ENCODE data around the gene EREG.

Gene EREG

DNA sequence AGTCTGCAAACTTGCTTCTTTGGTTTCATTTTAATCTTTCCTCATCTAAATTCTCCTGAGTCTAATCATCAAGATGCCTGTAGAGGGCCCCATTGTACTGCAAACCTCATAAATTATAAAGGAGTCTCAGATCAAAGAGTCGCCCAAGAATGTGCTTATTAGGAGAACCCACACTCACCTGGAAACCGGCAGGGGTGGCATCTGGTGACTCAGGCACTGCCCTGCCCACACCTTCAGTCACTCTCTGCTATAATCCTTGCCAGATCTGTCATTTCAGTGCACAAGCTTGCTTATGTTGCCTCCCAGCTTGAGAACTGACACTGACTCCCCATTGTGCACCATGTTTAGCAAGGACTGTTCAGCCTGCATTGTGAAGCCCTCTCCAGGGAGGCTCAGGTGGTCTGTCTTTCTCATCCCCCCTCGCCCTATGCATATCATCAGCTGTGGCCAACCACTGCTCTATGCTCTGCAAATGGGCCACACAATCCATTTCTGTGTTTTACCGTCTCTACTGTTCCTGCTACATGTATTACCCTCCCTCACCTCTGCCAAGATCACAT is 44.3 kb upstream of the EREG start:
- H3K4me3 ChIP-seq (ENCODE audit: low read depth, low read length) = no peak overlapping the region
- TF ChIP-seq, protein P1, sequence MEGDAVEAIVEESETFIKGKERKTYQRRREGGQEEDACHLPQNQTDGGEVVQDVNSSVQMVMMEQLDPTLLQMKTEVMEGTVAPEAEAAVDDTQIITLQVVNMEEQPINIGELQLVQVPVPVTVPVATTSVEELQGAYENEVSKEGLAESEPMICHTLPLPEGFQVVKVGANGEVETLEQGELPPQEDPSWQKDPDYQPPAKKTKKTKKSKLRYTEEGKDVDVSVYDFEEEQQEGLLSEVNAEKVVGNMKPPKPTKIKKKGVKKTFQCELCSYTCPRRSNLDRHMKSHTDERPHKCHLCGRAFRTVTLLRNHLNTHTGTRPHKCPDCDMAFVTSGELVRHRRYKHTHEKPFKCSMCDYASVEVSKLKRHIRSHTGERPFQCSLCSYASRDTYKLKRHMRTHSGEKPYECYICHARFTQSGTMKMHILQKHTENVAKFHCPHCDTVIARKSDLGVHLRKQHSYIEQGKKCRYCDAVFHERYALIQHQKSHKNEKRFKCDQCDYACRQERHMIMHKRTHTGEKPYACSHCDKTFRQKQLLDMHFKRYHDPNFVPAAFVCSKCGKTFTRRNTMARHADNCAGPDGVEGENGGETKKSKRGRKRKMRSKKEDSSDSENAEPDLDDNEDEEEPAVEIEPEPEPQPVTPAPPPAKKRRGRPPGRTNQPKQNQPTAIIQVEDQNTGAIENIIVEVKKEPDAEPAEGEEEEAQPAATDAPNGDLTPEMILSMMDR (IDR thresholded peaks at IDR 0.05; ENCODE audit: low read depth, low read length, missing control alignments) = peak; percentile 50
- DNase-seq (ENCODE audit: low read depth) = peak; percentile 15

DNA sequence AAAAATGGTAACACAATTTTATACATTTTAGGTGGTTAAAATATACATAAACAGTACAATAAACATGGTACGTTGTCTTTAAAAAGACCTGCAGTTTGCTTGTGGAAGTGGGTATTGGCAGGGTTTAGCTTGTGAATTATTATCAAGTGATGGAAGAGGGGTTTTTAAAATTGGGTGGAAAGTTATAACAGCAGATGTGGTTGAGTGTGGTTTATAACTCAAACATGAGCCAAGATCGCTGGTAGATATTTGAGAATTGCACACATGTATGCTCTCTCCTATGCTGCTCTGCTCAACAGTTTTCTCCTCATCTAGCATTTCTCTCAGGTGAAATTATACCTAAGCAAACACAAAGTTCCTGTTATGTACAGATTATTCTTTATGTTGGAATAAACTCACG is 42.6 kb upstream of the EREG start:
- DNase-seq (ENCODE audit: low read depth) = no peak
- TF ChIP-seq, protein P1 (IDR thresholded peaks at IDR 0.05; ENCODE audit: low read depth, low read length, missing control alignments) = no peak
- H3K4me3 ChIP-seq (ENCODE audit: low read depth, low read length) = no peak overlapping the region

DNA sequence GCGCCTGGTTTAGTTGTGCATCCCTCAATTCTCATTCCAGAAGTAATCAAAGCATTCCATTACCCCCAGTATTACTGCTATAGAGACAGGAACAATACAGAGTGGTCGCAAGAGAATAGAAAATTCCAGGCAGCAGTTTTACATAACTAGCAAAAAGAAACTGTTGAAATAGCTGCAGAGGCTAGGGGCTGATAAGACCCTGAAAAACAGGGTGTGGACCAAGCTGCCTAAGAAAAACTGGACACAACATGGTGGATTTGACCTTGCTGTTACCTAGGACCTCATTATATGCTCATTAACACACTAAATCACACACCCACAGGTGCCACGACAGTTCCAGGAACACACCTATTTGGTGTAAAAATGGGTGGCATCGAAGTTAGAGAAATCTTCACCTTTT is 41.3 kb upstream of the EREG start:
- TF ChIP-seq, protein P1 (IDR thresholded peaks at IDR 0.05; ENCODE audit: low read depth, low read length, missing control alignments) = no peak
- H3K4me3 ChIP-seq (ENCODE audit: low read depth, low read length) = no peak overlapping the region
- DNase-seq (ENCODE audit: low read depth) = no peak

- no peak overlapping the region for H3K4me3 ChIP-seq (ENCODE audit: low read depth, low read length)
- DNase-seq (ENCODE audit: low read depth) = no peak
- TF ChIP-seq, protein P1 (IDR thresholded peaks at IDR 0.05; ENCODE audit: low read depth, low read length, missing control alignments) = no peak
These were observed 40.7 kb upstream of the EREG start for GRCh38 chr4:74324262-74324661.

DNA sequence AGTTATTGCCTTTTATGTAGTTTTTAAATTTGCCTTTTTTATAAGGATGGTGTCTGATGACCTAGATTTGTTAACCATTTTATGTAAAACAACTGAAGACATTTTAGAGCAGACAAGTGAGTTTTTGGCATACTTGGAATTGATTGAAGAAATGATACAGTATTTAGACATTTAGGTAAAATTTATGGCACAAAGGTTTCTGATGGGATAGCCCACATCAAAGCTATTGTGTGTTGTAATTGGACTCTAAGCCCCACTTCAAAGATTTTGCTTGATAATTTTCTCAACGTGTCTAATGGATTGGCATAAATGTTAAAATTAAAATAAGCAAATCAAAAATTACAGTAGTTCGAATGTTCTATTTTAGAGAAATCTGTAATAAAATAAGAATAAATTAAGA is 39.1 kb upstream of the EREG start:
- TF ChIP-seq, protein P1 (IDR thresholded peaks at IDR 0.05; ENCODE audit: low read depth, low read length, missing control alignments) = no peak
- no peak for DNase-seq (ENCODE audit: low read depth)
- H3K4me3 ChIP-seq (ENCODE audit: low read depth, low read length) = no peak overlapping the region

DNA sequence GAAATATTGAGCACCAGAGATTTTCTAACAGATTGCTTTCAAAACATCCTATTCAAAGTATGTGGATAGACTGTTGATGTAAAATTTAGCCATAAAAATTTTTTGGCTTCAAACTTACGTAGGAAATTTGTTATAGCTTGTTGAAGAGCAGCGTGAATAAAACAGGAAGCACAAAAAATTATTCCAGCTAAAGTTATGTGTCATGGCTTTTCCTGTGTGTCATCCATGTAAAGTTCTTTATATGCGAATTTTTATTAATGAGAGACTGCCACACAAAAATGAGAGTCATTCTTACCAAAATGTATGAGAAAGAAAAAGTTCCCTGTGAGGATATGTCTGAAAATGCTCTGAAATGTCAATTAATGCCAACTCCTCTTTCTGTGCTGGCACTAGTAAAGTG is 37.2 kb upstream of the EREG start:
- TF ChIP-seq, protein P1 (IDR thresholded peaks at IDR 0.05; ENCODE audit: low read depth, low read length, missing control alignments) = no peak
- no peak overlapping the region for H3K4me3 ChIP-seq (ENCODE audit: low read depth, low read length)
- DNase-seq (ENCODE audit: low read depth) = no peak

DNA sequence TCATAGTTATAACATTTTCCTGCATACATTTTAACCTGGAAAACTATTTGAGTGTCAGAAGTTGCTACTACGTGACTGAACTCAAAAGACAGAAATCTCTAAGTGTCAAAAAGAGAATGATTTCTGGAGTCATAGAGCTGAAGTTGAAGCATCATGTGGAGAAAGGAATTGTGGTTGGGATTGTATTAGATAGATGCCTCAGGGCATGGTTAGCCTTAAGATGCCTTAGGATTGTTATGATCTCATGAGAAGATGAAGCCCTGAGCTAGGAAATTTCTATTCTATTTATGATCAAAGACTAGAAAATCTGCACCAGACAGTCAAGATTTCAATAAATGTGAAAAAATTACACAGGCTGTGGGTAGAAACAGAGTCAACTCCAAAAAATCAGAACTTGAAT is 36.4 kb upstream of the EREG start:
- no peak for DNase-seq (ENCODE audit: low read depth)
- H3K4me3 ChIP-seq (ENCODE audit: low read depth, low read length) = no peak overlapping the region
- TF ChIP-seq, protein P1 (IDR thresholded peaks at IDR 0.05; ENCODE audit: low read depth, low read length, missing control alignments) = no peak

Measured in GM12864 (cell line).